ENCODE measurements around the gene PTPN5.
"Not testable (repeated sequence)": the region's sequence is repeated elsewhere in the genome, so short reads cannot be mapped to it uniquely, and the experiment has no call there.

PTPN5 gene

GRCh38 chr11:18681949-18682348, 109.6 kb downstream of the PTPN5 start:
- not testable (repeated sequence) for DNase-seq (ENCODE audit: low read depth)
